Chondrocyte (in vitro differentiated cells): ENCODE measurements around the gene ADGRV1. TPM values are rescaled to one million over a fixed set of nuclear protein-coding genes. Genes with fewer than 3 reads are reported as not detected.
"Not testable (repeated sequence)": the region's sequence is repeated elsewhere in the genome, so short reads cannot be mapped to it uniquely, and the experiment has no call there.

Source experiments
- DNase-seq: peaks from one replicate; pipeline ENCODE4 v3.0.0; 2021; ENCODE audit warnings: mixed read lengths, low spot score
- H3K27ac Mint-ChIP-seq: one replicate; pipeline ENCODE4 v1.8.0; 2021; ENCODE audit warnings: mild to moderate bottlenecking, moderate library complexity, mixed read lengths; ENCODE audit not compliant: unreplicated experiment
- H3K27me3 Mint-ChIP-seq: 2 replicates; pipeline ENCODE4 v1.8.0; 2021; ENCODE audit warnings: low read depth, mixed read lengths
- H3K36me3 Mint-ChIP-seq: 2 replicates; pipeline ENCODE4 v1.8.0; 2021; ENCODE audit warnings: low read depth, mixed read lengths
- H3K4me1 Mint-ChIP-seq: 2 replicates; pipeline ENCODE4 v1.8.0; 2021; ENCODE audit warnings: low read depth, mild to moderate bottlenecking, mixed read lengths
- H3K4me3 Mint-ChIP-seq: one replicate; pipeline ENCODE4 v1.8.0; 2021; ENCODE audit warnings: mild to moderate bottlenecking, moderate library complexity, mixed read lengths; ENCODE audit not compliant: unreplicated experiment
- H3K9me3 Mint-ChIP-seq: 2 replicates; pipeline ENCODE4 v1.8.0; 2021; ENCODE audit warnings: low read depth, mixed read lengths
- CTCF ChIP-seq: fragments of 200-600 bp; sonication (generic); IDR thresholded peaks from 2 replicates; pipeline ENCODE4 v1.5.0; 2021; ENCODE audit warnings: antibody characterized with exemption, mild to moderate bottlenecking, moderate library complexity
- total RNA-seq: library from RNA; stranded (reverse); gene quantifications from 3 replicates; pipeline ENCODE4 v1.2.1, GENCODE V29; 2021

ADGRV1 gene
- total RNA-seq, 1 donor from 2014 or later = 1.5 TPM

GRCh38 chr5:91031402-91031752, 472.8 kb downstream of the ADGRV1 start:
- H3K4me1 Mint-ChIP-seq = no peaks in the 10 kb centered on the region
- H3K4me3 Mint-ChIP-seq = no peak overlapping the region
- H3K27ac Mint-ChIP-seq = no peak overlapping the region
- no peaks in the 10 kb centered on the region for H3K27me3 Mint-ChIP-seq
- no peaks in the 10 kb centered on the region for H3K9me3 Mint-ChIP-seq
- no peak for TF ChIP-seq CTCF
- no peak for DNase-seq
- H3K36me3 Mint-ChIP-seq = no peaks in the 10 kb centered on the region

- H3K9me3 Mint-ChIP-seq = no peaks in the 10 kb centered on the region
- no peaks in the 10 kb centered on the region for H3K36me3 Mint-ChIP-seq
- no peak for TF ChIP-seq CTCF
- H3K27ac Mint-ChIP-seq = no peak overlapping the region
- H3K4me1 Mint-ChIP-seq = no peaks in the 10 kb centered on the region
- no peak for DNase-seq
- no peak overlapping the region for H3K4me3 Mint-ChIP-seq
- H3K27me3 Mint-ChIP-seq = no peaks in the 10 kb centered on the region
These were observed 473.5 kb downstream of the ADGRV1 start for GRCh38 chr5:91032125-91032524.

GRCh38 chr5:91033370-91033769, 474.8 kb downstream of the ADGRV1 start:
- H3K27ac Mint-ChIP-seq = no peak overlapping the region
- no peak for DNase-seq
- H3K9me3 Mint-ChIP-seq = no peaks in the 10 kb centered on the region
- no peaks in the 10 kb centered on the region for H3K27me3 Mint-ChIP-seq
- no peaks in the 10 kb centered on the region for H3K36me3 Mint-ChIP-seq
- peaks cover 5% of the 10 kb centered on the region for H3K4me1 Mint-ChIP-seq
- no peak for TF ChIP-seq CTCF
- no peak overlapping the region for H3K4me3 Mint-ChIP-seq

- Mint-ChIP-seq H3K4me3 (no peak overlapping the region), H3K36me3 (no peaks in the 10 kb centered on the region), H3K27me3 (no peaks in the 10 kb centered on the region), H3K9me3 (no peaks in the 10 kb centered on the region), H3K4me1 (peaks cover 7% of the 10 kb centered on the region), H3K27ac (no peak overlapping the region)
- DNase-seq = no peak
- no peak for TF ChIP-seq CTCF
These were observed 479.7 kb downstream of the ADGRV1 start for GRCh38 chr5:91038180-91038808.

- not testable (repeated sequence) for H3K4me1 Mint-ChIP-seq, H3K27ac Mint-ChIP-seq, H3K4me3 Mint-ChIP-seq, H3K27me3 Mint-ChIP-seq, DNase-seq, H3K36me3 Mint-ChIP-seq
- H3K9me3 Mint-ChIP-seq = peaks cover 13% of the 10 kb centered on the region
These were observed 482.5 kb downstream of the ADGRV1 start for GRCh38 chr5:91041132-91041531.

GRCh38 chr5:91042247-91042935, 483.8 kb downstream of the ADGRV1 start:
- no peaks in the 10 kb centered on the region for H3K36me3 Mint-ChIP-seq
- DNase-seq = no peak
- peaks cover 7% of the 10 kb centered on the region for H3K4me1 Mint-ChIP-seq
- no peak for TF ChIP-seq CTCF
- no peak overlapping the region for H3K4me3 Mint-ChIP-seq
- no peak overlapping the region for H3K27ac Mint-ChIP-seq
- H3K27me3 Mint-ChIP-seq = no peaks in the 10 kb centered on the region
- H3K9me3 Mint-ChIP-seq = peaks cover 21% of the 10 kb centered on the region
